ENCODE results near the gene RYR3.

The RYR3 gene

DNA sequence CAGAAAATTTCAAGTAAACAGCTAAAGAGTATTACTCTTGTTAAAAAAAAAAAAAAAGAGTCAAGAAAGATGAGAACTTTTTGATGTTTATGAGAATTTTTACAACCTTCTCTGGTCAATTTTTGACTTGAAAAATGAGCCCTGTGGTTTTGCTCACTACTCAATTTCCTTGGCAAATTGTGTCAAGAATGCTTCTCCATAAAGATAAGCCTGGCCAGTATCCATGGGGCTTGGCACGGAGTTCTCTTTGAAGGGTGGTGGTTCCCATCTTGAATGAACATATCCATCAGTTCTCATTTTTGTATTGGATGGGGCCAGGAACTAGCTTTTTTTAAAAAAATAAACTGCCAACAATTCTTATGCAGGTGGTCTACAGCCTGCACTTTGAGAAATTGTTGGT, 179.9 kb downstream of the RYR3 start:
- H3K36me3 ChIP-seq (ENCODE audit: control insufficient read depth in 2 of 2, insufficient read depth in 1 of 2, low read length in 2 of 2), result no peaks in the 10 kb centered on the region
- TF ChIP-seq ZNF311 (tag by site-specific recombination; IDR thresholded peaks at IDR 0.05; ENCODE audit: borderline replicate concordance), result no peak
- no peak for TF ChIP-seq KLF7 (tag by site-specific recombination; IDR thresholded peaks at IDR 0.05; ENCODE audit: borderline replicate concordance)
- TF ChIP-seq, protein P1, sequence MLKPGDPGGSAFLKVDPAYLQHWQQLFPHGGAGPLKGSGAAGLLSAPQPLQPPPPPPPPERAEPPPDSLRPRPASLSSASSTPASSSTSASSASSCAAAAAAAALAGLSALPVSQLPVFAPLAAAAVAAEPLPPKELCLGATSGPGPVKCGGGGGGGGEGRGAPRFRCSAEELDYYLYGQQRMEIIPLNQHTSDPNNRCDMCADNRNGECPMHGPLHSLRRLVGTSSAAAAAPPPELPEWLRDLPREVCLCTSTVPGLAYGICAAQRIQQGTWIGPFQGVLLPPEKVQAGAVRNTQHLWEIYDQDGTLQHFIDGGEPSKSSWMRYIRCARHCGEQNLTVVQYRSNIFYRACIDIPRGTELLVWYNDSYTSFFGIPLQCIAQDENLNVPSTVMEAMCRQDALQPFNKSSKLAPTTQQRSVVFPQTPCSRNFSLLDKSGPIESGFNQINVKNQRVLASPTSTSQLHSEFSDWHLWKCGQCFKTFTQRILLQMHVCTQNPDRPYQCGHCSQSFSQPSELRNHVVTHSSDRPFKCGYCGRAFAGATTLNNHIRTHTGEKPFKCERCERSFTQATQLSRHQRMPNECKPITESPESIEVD (tag by site-specific recombination; IDR thresholded peaks at IDR 0.05), result peak; percentile 39; the same call in 1 of the 2 replicates
- 0 out of 2 replicates have a peak, but pooled peaks have one; percentile 38 for TF ChIP-seq ZXDB (tag by site-specific recombination; IDR thresholded peaks at IDR 0.05)
- TF ChIP-seq ZNF843 (tag by site-specific recombination; IDR thresholded peaks at IDR 0.05), result peak; percentile 57; the same call in 1 of the 2 replicates
- no peak for TF ChIP-seq PRDM1 (tag by site-specific recombination; IDR thresholded peaks at IDR 0.05)
- no peak for TF ChIP-seq YY1 (tag by site-specific recombination; IDR thresholded peaks at IDR 0.05)
- no peak for TF ChIP-seq ZBTB8A (tag by site-specific recombination; IDR thresholded peaks at IDR 0.05)
- ChIA-PET CTCF (interaction anchor here (0.6 to 1.6 kb wide), 2 partner anchors 10 to 60 kb away, joined by 3 to 4 read pairs; no protein-coding TSS in a partner anchor), POLR2A (no interaction called here)
- no peak overlapping the region for H3K27ac ChIP-seq (ENCODE audit: extremely low read depth, low read depth, low read length)
- peaks cover 3% of the 10 kb centered on the region; the same call in 1 of the 2 replicates for H3K4me1 ChIP-seq (ENCODE audit: control insufficient read depth, insufficient read depth, low read length)
- H3K9me3 ChIP-seq (ENCODE audit: control insufficient read depth, insufficient read depth, low read depth, low read length), result no peaks in the 10 kb centered on the region
- no peak overlapping the region for H3K4me3 ChIP-seq (ENCODE audit: low read depth, low read length)

DNA sequence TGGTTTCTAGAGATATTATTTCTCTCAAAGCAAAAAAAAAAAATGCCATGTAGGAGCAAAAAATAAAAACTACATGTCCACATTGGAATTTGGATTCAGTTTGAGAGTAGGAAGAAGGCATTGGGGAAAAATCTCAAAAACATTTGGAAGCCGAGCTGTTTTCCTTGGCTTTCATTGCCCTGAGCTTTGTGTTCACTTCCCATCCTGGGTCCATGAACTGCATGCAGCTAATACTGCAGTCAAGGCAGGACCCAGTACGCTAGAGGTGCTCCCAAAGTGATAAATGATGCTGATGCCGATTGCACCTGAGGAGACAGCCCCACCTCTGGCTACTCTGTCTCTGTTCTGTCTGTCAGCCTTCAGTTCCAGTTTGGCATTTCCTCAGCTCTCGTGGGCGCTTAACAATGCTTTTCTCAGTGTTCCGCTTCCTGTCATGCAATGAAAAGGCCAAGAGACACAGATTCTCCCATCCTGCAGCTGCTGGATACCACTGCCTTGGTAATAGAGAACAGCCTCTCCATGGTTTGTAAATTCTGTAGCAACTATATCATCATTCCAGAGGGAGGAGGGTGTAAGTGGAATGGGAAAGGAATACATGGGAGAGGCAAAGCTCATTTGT, 181.8 kb downstream of the RYR3 start:
- Histone ChIP-seq H3K4me3 (ENCODE audit: low read depth, low read length) (no peak overlapping the region), H3K36me3 (ENCODE audit: control insufficient read depth in 2 of 2, insufficient read depth in 1 of 2, low read length in 2 of 2) (no peaks in the 10 kb centered on the region), H3K4me1 (ENCODE audit: control insufficient read depth, insufficient read depth, low read length) (peaks cover 3% of the 10 kb centered on the region; the same call in 1 of the 2 replicates), H3K27ac (ENCODE audit: extremely low read depth, low read depth, low read length) (no peak overlapping the region), H3K9me3 (ENCODE audit: control insufficient read depth, insufficient read depth, low read depth, low read length) (no peaks in the 10 kb centered on the region)
- no peak for TF ChIP-seq REPIN1 (tag by site-specific recombination; IDR thresholded peaks at IDR 0.05; ENCODE audit: low read depth)
- no peak for TF ChIP-seq ZNF785 (tag by site-specific recombination; IDR thresholded peaks at IDR 0.05)
- no peak for TF ChIP-seq ZEB2 (tag by site-specific recombination; IDR thresholded peaks at IDR 0.05)
- no peak for TF ChIP-seq ZNF211 (tag by site-specific recombination; IDR thresholded peaks at IDR 0.05; ENCODE audit: low read depth)
- TF ChIP-seq ZNF350 (tag by site-specific recombination; IDR thresholded peaks at IDR 0.05), result no peak
- TF ChIP-seq, protein P2, sequence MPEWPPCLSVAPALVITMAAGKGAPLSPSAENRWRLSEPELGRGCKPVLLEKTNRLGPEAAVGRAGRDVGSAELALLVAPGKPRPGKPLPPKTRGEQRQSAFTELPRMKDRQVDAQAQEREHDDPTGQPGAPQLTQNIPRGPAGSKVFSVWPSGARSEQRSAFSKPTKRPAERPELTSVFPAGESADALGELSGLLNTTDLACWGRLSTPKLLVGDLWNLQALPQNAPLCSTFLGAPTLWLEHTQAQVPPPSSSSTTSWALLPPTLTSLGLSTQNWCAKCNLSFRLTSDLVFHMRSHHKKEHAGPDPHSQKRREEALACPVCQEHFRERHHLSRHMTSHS (tag by site-specific recombination; IDR thresholded peaks at IDR 0.05), result no peak
- no peak for TF ChIP-seq ZNF473 (tag by site-specific recombination; IDR thresholded peaks at IDR 0.05)
- TF ChIP-seq KLF16 (tag by site-specific recombination; IDR thresholded peaks at IDR 0.05), result no peak
- TF ChIP-seq, protein P3, sequence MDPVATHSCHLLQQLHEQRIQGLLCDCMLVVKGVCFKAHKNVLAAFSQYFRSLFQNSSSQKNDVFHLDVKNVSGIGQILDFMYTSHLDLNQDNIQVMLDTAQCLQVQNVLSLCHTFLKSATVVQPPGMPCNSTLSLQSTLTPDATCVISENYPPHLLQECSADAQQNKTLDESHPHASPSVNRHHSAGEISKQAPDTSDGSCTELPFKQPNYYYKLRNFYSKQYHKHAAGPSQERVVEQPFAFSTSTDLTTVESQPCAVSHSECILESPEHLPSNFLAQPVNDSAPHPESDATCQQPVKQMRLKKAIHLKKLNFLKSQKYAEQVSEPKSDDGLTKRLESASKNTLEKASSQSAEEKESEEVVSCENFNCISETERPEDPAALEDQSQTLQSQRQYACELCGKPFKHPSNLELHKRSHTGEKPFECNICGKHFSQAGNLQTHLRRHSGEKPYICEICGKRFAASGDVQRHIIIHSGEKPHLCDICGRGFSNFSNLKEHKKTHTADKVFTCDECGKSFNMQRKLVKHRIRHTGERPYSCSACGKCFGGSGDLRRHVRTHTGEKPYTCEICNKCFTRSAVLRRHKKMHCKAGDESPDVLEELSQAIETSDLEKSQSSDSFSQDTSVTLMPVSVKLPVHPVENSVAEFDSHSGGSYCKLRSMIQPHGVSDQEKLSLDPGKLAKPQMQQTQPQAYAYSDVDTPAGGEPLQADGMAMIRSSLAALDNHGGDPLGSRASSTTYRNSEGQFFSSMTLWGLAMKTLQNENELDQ (tag by site-specific recombination; IDR thresholded peaks at IDR 0.05; ENCODE audit: low read depth), result no peak
- TF ChIP-seq ZBTB7A (tag by site-specific recombination; IDR thresholded peaks at IDR 0.05; ENCODE audit: low read depth), result no peak
- TF ChIP-seq ZXDB (tag by site-specific recombination; IDR thresholded peaks at IDR 0.05), result no peak
- ChIA-PET CTCF (no interaction called here), POLR2A (no interaction called here)

Measured in HEK293 (cell line).